CD4-positive, alpha-beta memory T cell (primary cell): Measurements from ENCODE around the gene SMC5. TPM values are rescaled to one million over a fixed set of nuclear protein-coding genes. Genes with fewer than 3 reads are reported as not detected.
A peak's percentile ranks its signal among the peaks of the same experiment; 100 is the strongest.

Experiments
- CTCF ChIA-PET: fragments of 350-600 bp; sonication (Branson Sonifier 250); formaldehyde crosslinking; loops from one replicate; lab custom pipeline; 2021; ENCODE audit warnings: inconsistent platforms; ENCODE audit not compliant: partially characterized antibody; lab: Charles Lee
- POLR2A ChIA-PET: fragments of 350-600 bp; sonication (Branson Sonifier 250); formaldehyde crosslinking; loops from one replicate; lab custom pipeline; 2021; ENCODE audit not compliant: partially characterized antibody; lab: Charles Lee
- DNase-seq, 5 donors: peaks; one replicate each; pipeline versions ENCODE4 v3.0.0 to v3.0.0-alpha.2; 2020 to 2022; ENCODE audit warnings: mixed read lengths in 1 of 5
- H3K27ac ChIP-seq: one replicate; pipeline ENCODE4 v1.7.0; 2013; ENCODE audit warnings: low read depth, low read length
- H3K27me3 ChIP-seq: 2 replicates; pipeline ENCODE4 v1.7.0; 2013; ENCODE audit warnings: mild to moderate bottlenecking, low read length, moderate library complexity; ENCODE audit not compliant: insufficient read depth
- H3K36me3 ChIP-seq: 2 replicates; pipeline ENCODE4 v1.7.0; 2013; ENCODE audit warnings: mild to moderate bottlenecking, low read length, moderate library complexity; ENCODE audit not compliant: insufficient read depth
- H3K4me1 ChIP-seq: 2 replicates; pipeline ENCODE4 v1.7.0; 2013; ENCODE audit warnings: mild to moderate bottlenecking, low read length, moderate library complexity; ENCODE audit not compliant: insufficient read depth
- H3K4me3 ChIP-seq, 2 donors: one replicate each; pipeline ENCODE4 v1.7.0; 2013; ENCODE audit warnings: low read length in 2 of 2, mild to moderate bottlenecking in 1 of 2
- H3K9me3 ChIP-seq, 2 donors: one replicate each; pipeline ENCODE4 v1.7.0; 2013; ENCODE audit warnings: low read length in 2 of 2, control low read depth in 1 of 2; ENCODE audit not compliant: control insufficient read depth in 1 of 2
- H3K27ac Mint-ChIP-seq, 7 donors: one replicate each; pipeline ENCODE4 v1.8.0; 2020 to 2021; ENCODE audit warnings: mixed read lengths in 7 of 7, mild to moderate bottlenecking in 6 of 7, inconsistent platforms in 3 of 7, moderate library complexity in 3 of 7
- H3K27me3 Mint-ChIP-seq, 2 donors: one replicate each; pipeline ENCODE4 v1.8.0; 2020 to 2021; ENCODE audit warnings: mixed read lengths in 2 of 2
- H3K36me3 Mint-ChIP-seq, 2 donors: one replicate each; pipeline ENCODE4 v1.8.0; 2020 to 2021; ENCODE audit warnings: mixed read lengths in 2 of 2, inconsistent platforms in 1 of 2, mild to moderate bottlenecking in 1 of 2
- H3K4me1 Mint-ChIP-seq, 4 donors: one replicate each; pipeline ENCODE4 v1.8.0; 2020 to 2021; ENCODE audit warnings: mixed read lengths in 4 of 4, mild to moderate bottlenecking in 1 of 4
- H3K4me3 Mint-ChIP-seq, 8 donors: one replicate each; pipeline ENCODE4 v1.8.0; 2020 to 2021; ENCODE audit warnings: mixed read lengths in 8 of 8, mild to moderate bottlenecking in 7 of 8, moderate library complexity in 6 of 8, inconsistent platforms in 3 of 8
- H3K9me3 Mint-ChIP-seq, 8 donors: one replicate each; pipeline ENCODE4 v1.8.0; 2020 to 2021; ENCODE audit warnings: mixed read lengths in 8 of 8, mild to moderate bottlenecking in 5 of 8, inconsistent platforms in 3 of 8, moderate library complexity in 1 of 8
- intact Hi-C: fragments of 100-400 bp; cut with micrococcal nuclease; formaldehyde crosslinking; loops from one replicate; pipeline ENCODE4 v1.15.1; 2023
- polyA plus RNA-seq, 2 donors: library from polyadenylated mRNA; unstranded; fragments of 300-500 nt; fragmentation: Illumina TruSeq; gene quantifications; one replicate each; pipeline ENCODE4 v1.2.3, GENCODE V29; 2021
- total RNA-seq, 2 experiments: library from RNA; stranded (reverse); gene quantifications; one replicate each; pipeline ENCODE4 v1.2.3, GENCODE V29; 2021

SMC5 gene
- total and polyA plus RNA-seq, 4 experiments from 2014 or later, result 11.8 to 48.3 (median 34.3) TPM

GRCh38 chr9:70340572-70340971 lies 81.8 kb downstream of the SMC5 start:
- H3K27ac ChIP-seq, result no peak overlapping the region
- no peaks in the 10 kb centered on the region for H3K36me3 ChIP-seq
- no peaks in the 10 kb centered on the region for H3K27me3 ChIP-seq
- no peak overlapping the region for H3K27ac Mint-ChIP-seq
- H3K4me1 Mint-ChIP-seq, result peaks cover 0 to 4% (median 2%) of the 10 kb centered on the region in 4 donors
- peaks cover 3% of the 10 kb centered on the region for H3K4me1 ChIP-seq
- no peaks in the 10 kb centered on the region for H3K9me3 ChIP-seq
- H3K36me3 Mint-ChIP-seq, result peaks cover 5 to 13% of the 10 kb centered on the region in 2 donors
- H3K9me3 Mint-ChIP-seq, result no peaks in the 10 kb centered on the region
- intact Hi-C loops, result loop anchor here (1.0 to 2.0 kb wide), 3 partner anchors 70 to 262 kb away; no protein-coding TSS in a partner anchor
- no peak overlapping the region for H3K4me3 Mint-ChIP-seq
- H3K4me3 ChIP-seq, result no peak overlapping the region
- DNase-seq, result peak in 4 of 5 donors; percentile 13 to 18 (median 16)
- ChIA-PET POLR2A (interaction anchor here (1.1 to 1.8 kb wide), 4 partner anchors 70 to 262 kb away, joined by 3 to 8 read pairs (median 6); no protein-coding TSS in a partner anchor), CTCF (interaction anchor here (0.6 to 6.9 kb wide), 21 partner anchors 10 to 264 kb away, joined by 3 to 95 read pairs (median 4); partner anchors contain the start of gene KLF9)
- H3K27me3 Mint-ChIP-seq, result no peaks in the 10 kb centered on the region

GRCh38 chr9:70347046-70347445 lies 88.3 kb downstream of the SMC5 start:
- no peaks in the 10 kb centered on the region for H3K27me3 Mint-ChIP-seq

GRCh38 chr9:70352356-70352755 lies 93.6 kb downstream of the SMC5 start:
- Histone ChIP-seq H3K27ac (no peak overlapping the region), H3K27me3 (no peaks in the 10 kb centered on the region), H3K9me3 (no peaks in the 10 kb centered on the region), H3K4me1 (no peaks in the 10 kb centered on the region), H3K4me3 (no peak overlapping the region), H3K36me3 (peaks cover 12% of the 10 kb centered on the region)
- H3K4me1 Mint-ChIP-seq, result peaks cover 0 to 2% (median under 1%) of the 10 kb centered on the region in 4 donors
- intact Hi-C loops, result loop anchor here (2.0 to 5.0 kb wide), 2 partner anchors 45 to 58 kb away; no protein-coding TSS in a partner anchor
- CTCF ChIA-PET, result interaction anchor here (0.7 to 5.4 kb wide), 17 partner anchors 9 to 250 kb away, joined by 3 to 47 read pairs (median 3); no protein-coding TSS in a partner anchor
- no peak overlapping the region for H3K27ac Mint-ChIP-seq
- H3K27me3 Mint-ChIP-seq, result no peaks in the 10 kb centered on the region
- DNase-seq, result no peak
- H3K36me3 Mint-ChIP-seq, result peaks cover 12 to 28% of the 10 kb centered on the region in 2 donors
- no peak overlapping the region for H3K4me3 Mint-ChIP-seq
- POLR2A ChIA-PET, result interaction anchor here (1.2 to 1.8 kb wide), 2 partner anchors 58 to 250 kb away, joined by 4 to 5 read pairs; no protein-coding TSS in a partner anchor
- no peaks in the 10 kb centered on the region for H3K9me3 Mint-ChIP-seq

More at GRCh38 chr9:70347046-70347445, 88.3 kb downstream of the SMC5 start:
- Histone ChIP-seq H3K4me3 (no peak overlapping the region), H3K4me1 (no peaks in the 10 kb centered on the region), H3K9me3 (no peaks in the 10 kb centered on the region), H3K27ac (no peak overlapping the region), H3K27me3 (no peaks in the 10 kb centered on the region), H3K36me3 (peaks cover 12% of the 10 kb centered on the region)
- intact Hi-C loops, result no loop called here
- no peak for DNase-seq
- POLR2A ChIA-PET, result no interaction called here
- peaks cover 9 to 44% of the 10 kb centered on the region in 2 donors for H3K36me3 Mint-ChIP-seq
- peak overlapping the region in 2 of 7 donors; percentile 9 to 88 for H3K27ac Mint-ChIP-seq
- peaks cover 0 to 1% (median 0%) of the 10 kb centered on the region in 4 donors for H3K4me1 Mint-ChIP-seq
- no peaks in the 10 kb centered on the region for H3K9me3 Mint-ChIP-seq
- CTCF ChIA-PET, result interaction anchor here (1.6 to 1.7 kb wide), 2 partner anchors 137 to 255 kb away, joined by 6 to 8 read pairs; no protein-coding TSS in a partner anchor
- H3K4me3 Mint-ChIP-seq, result no peak overlapping the region

GRCh38 chr9:70352802-70353201 lies 94.0 kb downstream of the SMC5 start:
- Histone ChIP-seq H3K4me1 (no peaks in the 10 kb centered on the region), H3K9me3 (no peaks in the 10 kb centered on the region), H3K4me3 (no peak overlapping the region), H3K27ac (no peak overlapping the region), H3K27me3 (no peaks in the 10 kb centered on the region), H3K36me3 (peaks cover 12% of the 10 kb centered on the region)
- DNase-seq, result peak in 4 of 5 donors; percentile 14 to 31 (median 24)
- H3K9me3 Mint-ChIP-seq, result no peaks in the 10 kb centered on the region
- peaks cover 9 to 27% of the 10 kb centered on the region in 2 donors for H3K36me3 Mint-ChIP-seq
- ChIA-PET POLR2A (interaction anchor here (1.8 kb wide), 1 partner anchor 250 kb away, joined by 5 read pairs; no protein-coding TSS in a partner anchor), CTCF (interaction anchor here (1.1 to 5.4 kb wide), 11 partner anchors 12 to 250 kb away, joined by 3 to 47 read pairs (median 5); no protein-coding TSS in a partner anchor)
- no peaks in the 10 kb centered on the region for H3K27me3 Mint-ChIP-seq
- peak overlapping the region in 1 of 7 donors; percentile 11 for H3K27ac Mint-ChIP-seq
- intact Hi-C loops, result loop anchor here (1.0 to 5.0 kb wide), 4 partner anchors 44 to 249 kb away; no protein-coding TSS in a partner anchor
- peaks cover 0 to 2% (median under 1%) of the 10 kb centered on the region in 4 donors for H3K4me1 Mint-ChIP-seq
- no peak overlapping the region for H3K4me3 Mint-ChIP-seq

- peaks cover 0 to 2% (median under 1%) of the 10 kb centered on the region in 4 donors for H3K4me1 Mint-ChIP-seq
- H3K9me3 Mint-ChIP-seq, result no peaks in the 10 kb centered on the region
- Histone ChIP-seq H3K4me3 (no peak overlapping the region), H3K4me1 (no peaks in the 10 kb centered on the region), H3K9me3 (no peaks in the 10 kb centered on the region), H3K27me3 (no peaks in the 10 kb centered on the region), H3K27ac (no peak overlapping the region), H3K36me3 (peaks cover 4% of the 10 kb centered on the region)
- POLR2A ChIA-PET, result interaction anchor here (1.3 kb wide), 1 partner anchor 63 kb away, joined by 4 read pairs; no protein-coding TSS in a partner anchor
- CTCF ChIA-PET, result interaction anchor here (1.4 to 3.9 kb wide), 3 partner anchors 63 to 246 kb away, joined by 3 to 21 read pairs (median 12); no protein-coding TSS in a partner anchor
- peak overlapping the region in 2 of 7 donors; percentile 4 to 48 for H3K27ac Mint-ChIP-seq
- H3K4me3 Mint-ChIP-seq, result no peak overlapping the region
- DNase-seq, result no peak
- peaks cover 4 to 9% of the 10 kb centered on the region in 2 donors for H3K36me3 Mint-ChIP-seq
- no peaks in the 10 kb centered on the region for H3K27me3 Mint-ChIP-seq
- intact Hi-C loops, result no loop called here
Observed at GRCh38 chr9:70355801-70356200, 97.0 kb downstream of the SMC5 start.

- H3K27me3 Mint-ChIP-seq, result no peaks in the 10 kb centered on the region
- H3K36me3 Mint-ChIP-seq, result peaks cover 0 to 10% of the 10 kb centered on the region in 2 donors
- H3K27ac Mint-ChIP-seq, result peak overlapping the region in 1 of 7 donors; percentile 59
Observed at GRCh38 chr9:70362952-70363351, 104.2 kb downstream of the SMC5 start.

GRCh38 chr9:70363760-70364159 lies 105.0 kb downstream of the SMC5 start:
- H3K4me3 ChIP-seq, result no peak overlapping the region
- H3K9me3 Mint-ChIP-seq, result no peaks in the 10 kb centered on the region
- CTCF ChIA-PET, result no interaction called here
- intact Hi-C loops, result no loop called here
- H3K27me3 Mint-ChIP-seq, result no peaks in the 10 kb centered on the region
- no peaks in the 10 kb centered on the region for H3K4me1 Mint-ChIP-seq
- no peaks in the 10 kb centered on the region for H3K9me3 ChIP-seq
- no peaks in the 10 kb centered on the region for H3K36me3 ChIP-seq
- H3K27me3 ChIP-seq, result no peaks in the 10 kb centered on the region
- POLR2A ChIA-PET, result interaction anchor here (0.7 kb wide), 1 partner anchor 15 kb away, joined by 3 read pairs; no protein-coding TSS in a partner anchor
- no peak for DNase-seq
- H3K4me3 Mint-ChIP-seq, result no peak overlapping the region
- no peak overlapping the region for H3K27ac Mint-ChIP-seq
- H3K27ac ChIP-seq, result no peak overlapping the region
- H3K4me1 ChIP-seq, result no peaks in the 10 kb centered on the region
- H3K36me3 Mint-ChIP-seq, result peaks cover 0 to 10% of the 10 kb centered on the region in 2 donors

More at GRCh38 chr9:70362952-70363351, 104.2 kb downstream of the SMC5 start:
- Histone ChIP-seq H3K4me1 (no peaks in the 10 kb centered on the region), H3K36me3 (no peaks in the 10 kb centered on the region), H3K9me3 (no peaks in the 10 kb centered on the region), H3K27me3 (no peaks in the 10 kb centered on the region), H3K4me3 (no peak overlapping the region), H3K27ac (no peak overlapping the region)
- DNase-seq, result no peak
- Mint-ChIP-seq H3K4me1 (no peaks in the 10 kb centered on the region), H3K4me3 (no peak overlapping the region), H3K9me3 (no peaks in the 10 kb centered on the region)
- ChIA-PET CTCF (no interaction called here), POLR2A (no interaction called here)
- intact Hi-C loops, result no loop called here
